Endothelial cell of umbilical vein (primary cell): ENCODE data around the gene SAC3D1.

Experiments
- EZH2 ChIP-seq: IDR thresholded peaks from 2 replicates; pipeline ENCODE4 v1.6.1; 2012; ENCODE audit warnings: borderline replicate concordance, low read depth, mild to moderate bottlenecking, moderate library complexity, low read length, inconsistent platforms; ENCODE audit not compliant: severe bottlenecking
- FOS ChIP-seq: IDR thresholded peaks from 2 replicates; pipeline ENCODE4 v1.6.1; 2011; ENCODE audit warnings: mild to moderate bottlenecking, low read length, moderate library complexity, borderline replicate concordance; ENCODE audit not compliant: insufficient read depth
- GATA2 ChIP-seq: IDR thresholded peaks from 2 replicates; pipeline ENCODE4 v1.7.0; 2011; ENCODE audit warnings: low read depth, mild to moderate bottlenecking, moderate library complexity, mixed read lengths, low read length; ENCODE audit not compliant: insufficient read length, insufficient read depth
- JUN ChIP-seq: IDR thresholded peaks from 2 replicates; pipeline ENCODE4 v1.6.1; 2011; ENCODE audit warnings: borderline replicate concordance, low read depth; ENCODE audit not compliant: insufficient read length, insufficient read depth
- MYC ChIP-seq: IDR thresholded peaks from one replicate; pipeline ENCODE4 v1.6.1; 2011; ENCODE audit warnings: mild to moderate bottlenecking, low read depth, low read length
- POLR2A ChIP-seq: IDR thresholded peaks from 2 replicates; pipeline ENCODE4 v1.6.1; 2012; ENCODE audit warnings: low read depth, mild to moderate bottlenecking, control low read depth, low read length
- POLR2AphosphoS5 ChIP-seq: IDR thresholded peaks from 2 replicates; pipeline ENCODE4 v1.6.1; 2012; ENCODE audit warnings: low read depth, mild to moderate bottlenecking, control low read depth, low read length, moderate library complexity; ENCODE audit not compliant: insufficient read depth
- TF ChIP-seq, protein P1 (sequence below), 2 donors: IDR thresholded peaks; 1 replicate in 1 of 2; 2 replicates in 1 of 2; pipeline ENCODE4 v1.5.1; 2011; ENCODE audit warnings: low read length in 2 of 2, mild to moderate bottlenecking in 2 of 2, moderate library complexity in 2 of 2, control low read depth in 1 of 2, inconsistent platforms in 1 of 2, low read depth in 1 of 2; ENCODE audit not compliant: insufficient read depth in 1 of 2; ENCODE audit errors: extremely low read depth in 1 of 2
- TF ChIP-seq, protein P2 (sequence below): IDR thresholded peaks from 2 replicates; pipeline ENCODE4 v1.6.1; 2011; ENCODE audit not compliant: insufficient read depth, insufficient read length

DNA sequence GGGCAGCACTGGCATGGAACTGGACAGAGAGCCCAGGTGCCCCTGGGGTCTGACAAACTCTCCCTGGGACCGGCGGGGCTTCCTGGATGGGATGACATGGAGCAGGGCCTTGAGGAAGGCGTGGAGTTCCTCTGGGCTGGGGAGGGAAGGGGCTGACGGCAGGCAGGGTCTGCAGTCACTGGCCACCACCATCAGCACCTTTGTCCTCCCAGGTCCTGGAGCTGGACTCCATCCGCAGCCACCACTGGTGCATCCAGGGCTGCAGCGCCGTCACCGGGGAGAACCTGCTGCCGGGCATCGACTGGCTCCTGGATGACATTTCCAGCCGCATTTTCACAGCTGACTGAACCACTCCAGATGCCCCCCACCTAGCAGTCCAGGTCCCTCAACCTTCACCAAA, 19.5 kb upstream of the SAC3D1 start:
- TF ChIP-seq, protein P1, sequence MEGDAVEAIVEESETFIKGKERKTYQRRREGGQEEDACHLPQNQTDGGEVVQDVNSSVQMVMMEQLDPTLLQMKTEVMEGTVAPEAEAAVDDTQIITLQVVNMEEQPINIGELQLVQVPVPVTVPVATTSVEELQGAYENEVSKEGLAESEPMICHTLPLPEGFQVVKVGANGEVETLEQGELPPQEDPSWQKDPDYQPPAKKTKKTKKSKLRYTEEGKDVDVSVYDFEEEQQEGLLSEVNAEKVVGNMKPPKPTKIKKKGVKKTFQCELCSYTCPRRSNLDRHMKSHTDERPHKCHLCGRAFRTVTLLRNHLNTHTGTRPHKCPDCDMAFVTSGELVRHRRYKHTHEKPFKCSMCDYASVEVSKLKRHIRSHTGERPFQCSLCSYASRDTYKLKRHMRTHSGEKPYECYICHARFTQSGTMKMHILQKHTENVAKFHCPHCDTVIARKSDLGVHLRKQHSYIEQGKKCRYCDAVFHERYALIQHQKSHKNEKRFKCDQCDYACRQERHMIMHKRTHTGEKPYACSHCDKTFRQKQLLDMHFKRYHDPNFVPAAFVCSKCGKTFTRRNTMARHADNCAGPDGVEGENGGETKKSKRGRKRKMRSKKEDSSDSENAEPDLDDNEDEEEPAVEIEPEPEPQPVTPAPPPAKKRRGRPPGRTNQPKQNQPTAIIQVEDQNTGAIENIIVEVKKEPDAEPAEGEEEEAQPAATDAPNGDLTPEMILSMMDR (IDR thresholded peaks at IDR 0.05; ENCODE audit: extremely low read depth in 1 of 2, insufficient read depth in 1 of 2, low read depth in 1 of 2, low read length in 2 of 2), result no peak
- TF ChIP-seq EZH2 (no peak), POLR2A (no peak), POLR2AphosphoS5 (no peak), GATA2 (no peak), FOS (no peak), MYC (no peak), JUN (no peak)
- TF ChIP-seq, protein P2, sequence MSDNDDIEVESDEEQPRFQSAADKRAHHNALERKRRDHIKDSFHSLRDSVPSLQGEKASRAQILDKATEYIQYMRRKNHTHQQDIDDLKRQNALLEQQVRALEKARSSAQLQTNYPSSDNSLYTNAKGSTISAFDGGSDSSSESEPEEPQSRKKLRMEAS, result no peak
